ENCODE results near the gene CCDC9B. TPM values are rescaled to one million over a fixed set of nuclear protein-coding genes. Genes with fewer than 3 reads are reported as not detected.

The CCDC9B gene
- total RNA-seq, 2 donors from 2014 or later, result 9.0 to 29.7 TPM

- H3K27ac ChIP-seq, result no peak overlapping the region
- H3K4me3 ChIP-seq, result no peak overlapping the region
- TF ChIP-seq POLR2A (IDR thresholded peaks at IDR 0.05) (no peak), POLR2AphosphoS5 (IDR thresholded peaks at IDR 0.05) (no peak), CTCF (IDR thresholded peaks at IDR 0.05) (no peak)
- no peak for DNase-seq (ENCODE audit: low spot score)
- peaks cover 4% of the 10 kb centered on the region for H3K4me1 ChIP-seq (replicated peaks)
- H3K36me3 ChIP-seq, result no peaks in the 10 kb centered on the region
- intact Hi-C loops (cut with DNase I), result loop anchor here (10.0 kb wide), 1 partner anchor 77 kb away; the partner anchor contains the start of gene ANKRD63
- no peaks in the 10 kb centered on the region for H3K9me3 ChIP-seq
- WGBS, result 88% methylated on average over 2 of the region's 2 CpGs
- no peaks in the 10 kb centered on the region for H3K27me3 ChIP-seq (replicated peaks; ENCODE audit: insufficient read depth)
Measured at GRCh38 chr15:40361640-40362039, 20.9 kb upstream of the CCDC9B start.

- peaks cover 4% of the 10 kb centered on the region for H3K4me1 ChIP-seq (replicated peaks)
- no peaks in the 10 kb centered on the region for H3K36me3 ChIP-seq
- intact Hi-C loops (cut with DNase I), result loop anchor here (10.0 kb wide), 1 partner anchor 75 kb away; the partner anchor contains the start of gene ANKRD63
- H3K27me3 ChIP-seq (replicated peaks; ENCODE audit: insufficient read depth), result no peaks in the 10 kb centered on the region
- no peak for DNase-seq (ENCODE audit: low spot score)
- no peak for TF ChIP-seq POLR2A (IDR thresholded peaks at IDR 0.05)
- no peak for TF ChIP-seq CTCF (IDR thresholded peaks at IDR 0.05)
- no peak for TF ChIP-seq POLR2AphosphoS5 (IDR thresholded peaks at IDR 0.05)
- no peak overlapping the region for H3K4me3 ChIP-seq
- H3K9me3 ChIP-seq, result no peaks in the 10 kb centered on the region
- no peak overlapping the region for H3K27ac ChIP-seq
- 86% methylated on average over 4 of the region's 4 CpGs for WGBS
Measured at GRCh38 chr15:40360015-40360414, 19.3 kb upstream of the CCDC9B start.

GRCh38 chr15:40358471-40359353 lies 18.0 kb upstream of the CCDC9B start:
- intact Hi-C loops (cut with DNase I), result loop anchor here (5.0 kb wide), 1 partner anchor 36 kb away; the partner anchor contains the start of gene INAFM2

GRCh38 chr15:40357723-40358470 lies 17.2 kb upstream of the CCDC9B start, which contains the start of gene DISP2:
Gene DISP2, plus strand, starts transcription at chr15:40358219. Its CDS starts 103 bp downstream, at chr15:40358322.
- intact Hi-C loops (cut with DNase I), result loop anchor here (5.0 kb wide), 1 partner anchor 36 kb away; the partner anchor contains the start of gene INAFM2
- Histone ChIP-seq H3K4me3 (peak within 1 kb of the TSS; percentile 28 to 40), H3K4me1 (replicated peaks) (peaks cover 4% of the 10 kb centered on the region), H3K9me3 (no peaks in the 10 kb centered on the region), H3K27me3 (replicated peaks; ENCODE audit: insufficient read depth) (no peaks in the 10 kb centered on the region), H3K27ac (no peak within 1 kb of the TSS), H3K36me3 (no peaks in the 10 kb centered on the region)
- TF ChIP-seq POLR2A (IDR thresholded peaks at IDR 0.05), result no peak
- no peak for TF ChIP-seq POLR2AphosphoS5 (IDR thresholded peaks at IDR 0.05)
- TF ChIP-seq CTCF (IDR thresholded peaks at IDR 0.05), result peak in 1 of 4 experiments; percentile 21
- 4% methylated on average over 59 of the region's 82 CpGs for WGBS
- DNase-seq (ENCODE audit: low spot score), result peak; percentile 80

More at GRCh38 chr15:40358471-40359353, 18.0 kb upstream of the CCDC9B start:
- Histone ChIP-seq H3K4me3 (peak overlapping the region; percentile 28 to 40), H3K27ac (no peak overlapping the region), H3K36me3 (no peaks in the 10 kb centered on the region), H3K4me1 (replicated peaks) (peaks cover 4% of the 10 kb centered on the region), H3K9me3 (no peaks in the 10 kb centered on the region), H3K27me3 (replicated peaks; ENCODE audit: insufficient read depth) (no peaks in the 10 kb centered on the region)
- DNase-seq (ENCODE audit: low spot score), result no peak
- WGBS, result 8% methylated on average over 31 of the region's 31 CpGs
- TF ChIP-seq POLR2A (IDR thresholded peaks at IDR 0.05), result no peak
- TF ChIP-seq CTCF (IDR thresholded peaks at IDR 0.05), result no peak
- no peak for TF ChIP-seq POLR2AphosphoS5 (IDR thresholded peaks at IDR 0.05)

Data from prostate gland (tissue), 2 donors.